Right ventricle myocardium superior (tissue), 1 donor: ENCODE measurements around the gene STRN. TPM values are rescaled to one million over a fixed set of nuclear protein-coding genes. Genes with fewer than 3 reads are reported as not detected.
"Not testable (repeated sequence)": the region's sequence is repeated elsewhere in the genome, so short reads cannot be mapped to it uniquely, and the experiment has no call there.

ENCODE experiments used
- ATAC-seq: fragments of 200-7000 bp; cut with Tn5 transposase; one replicate; pipeline ENCODE4 v1.9.1; 2020; ENCODE audit warnings: mild to moderate bottlenecking; ENCODE audit not compliant: poor library complexity
- DNase-seq: peaks from one replicate; pipeline ENCODE4 v3.0.0-alpha.2; 2020
- intact Hi-C: fragments of 100-400 bp; cut with DNase I; formaldehyde crosslinking; loops from one replicate; pipeline ENCODE4 v1.11.2; 2022
- total RNA-seq: library from RNA; stranded (reverse); fragmentation: NEBNext Ultra II Directional; extraction: Animal tissue kit (Norgen Biotek cat#: 25700); gene quantifications from one replicate; pipeline ENCODE4 v1.2.1, GENCODE V29; 2021
- donor health status: DM: no; HTN: yes; CAD: no; lungs with severe emphysema.

Gene STRN
- total RNA-seq, 1 donor from 2014 or later, result 38.6 TPM

DNA sequence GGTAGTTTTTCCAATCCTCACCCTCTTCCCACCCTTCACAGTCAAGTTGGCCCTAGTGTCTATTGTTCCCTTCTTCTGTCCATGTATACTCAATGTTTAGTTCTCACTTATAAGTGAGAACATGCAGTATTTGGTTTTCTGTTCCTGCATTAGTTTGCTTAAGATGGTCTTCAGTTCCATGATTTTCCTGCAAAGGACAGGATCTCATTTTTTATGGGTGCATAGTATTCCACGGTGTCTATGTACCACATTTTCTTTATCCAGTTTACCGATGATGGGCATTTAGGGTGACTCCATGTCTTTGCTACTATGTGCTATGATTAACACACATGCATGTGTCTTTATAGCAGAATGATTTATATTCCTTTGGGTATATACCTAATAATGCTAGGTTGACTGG is 104.4 kb downstream of the STRN start:
- DNase-seq (no peak), ATAC-seq (no peak)
- intact Hi-C loops, result no loop called here

GRCh38 chr2:36859366-36859792 is 107.0 kb downstream of the STRN start:
- ATAC-seq (no peak), DNase-seq (no peak)
- intact Hi-C loops, result no loop called here

DNA sequence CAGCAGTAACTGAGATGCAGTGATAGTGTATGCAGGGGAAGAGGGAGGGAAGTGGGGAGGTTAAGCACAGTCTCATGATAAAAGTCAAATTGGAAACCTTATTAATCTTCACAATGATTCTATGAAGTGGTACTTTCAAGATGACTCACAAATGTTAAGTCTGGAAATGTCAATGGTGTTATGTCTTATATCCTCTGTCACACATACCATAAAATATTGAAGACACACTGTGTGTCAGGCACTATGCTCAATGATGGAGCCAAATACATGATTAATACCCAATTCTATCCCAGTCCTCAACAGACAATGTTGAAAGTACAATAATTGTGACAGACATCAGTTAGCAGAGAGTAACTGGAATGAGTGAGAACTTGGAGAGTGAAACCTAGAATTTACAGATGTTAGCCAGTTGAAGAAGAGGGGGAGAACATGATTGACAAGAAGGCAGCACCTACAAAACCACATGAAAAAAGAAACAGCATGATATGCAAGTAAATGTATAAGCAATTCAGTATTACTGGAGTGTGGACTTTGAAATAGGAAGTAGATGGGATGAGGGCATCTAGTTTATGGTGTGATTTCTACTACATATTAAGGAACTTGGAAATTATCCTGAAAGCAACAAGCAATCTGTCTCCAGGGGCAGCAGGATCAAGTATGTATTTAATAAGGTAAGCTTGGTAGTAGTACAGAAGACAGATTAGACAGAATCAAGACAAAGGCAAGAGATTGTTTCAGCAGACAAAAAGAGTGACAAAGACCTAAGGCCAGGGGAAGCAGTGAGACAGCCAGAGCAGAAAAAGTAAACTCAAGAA is 107.6 kb downstream of the STRN start:
- intact Hi-C loops, result no loop called here
- DNase-seq, result no peak
- ATAC-seq, result no peak

- intact Hi-C loops, result no loop called here
- DNase-seq, result no peak
- ATAC-seq, result no peak
Observed at GRCh38 chr2:36857713-36858112, 108.6 kb downstream of the STRN start.

DNA sequence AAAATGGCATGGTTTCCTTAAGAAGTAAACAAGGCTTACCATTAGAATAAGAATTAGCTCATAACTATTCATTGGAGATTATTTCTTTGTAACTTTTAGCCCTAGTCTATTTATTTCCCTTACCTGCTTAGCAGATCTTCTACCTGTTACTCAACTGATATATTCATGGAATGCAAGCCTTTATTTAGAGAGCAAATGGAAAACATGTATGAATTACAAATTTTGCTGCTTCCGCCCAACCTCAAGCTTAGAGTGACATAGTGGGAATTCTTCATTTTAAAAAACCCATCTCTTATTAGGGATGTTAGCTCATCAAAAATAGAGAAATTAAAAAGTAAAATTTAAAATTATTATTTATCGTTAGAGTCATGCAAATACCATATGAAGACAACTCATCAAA is 110.9 kb downstream of the STRN start:
- intact Hi-C loops, result no loop called here
- no peak for ATAC-seq
- no peak for DNase-seq

GRCh38 chr2:36854241-36854640 is 112.1 kb downstream of the STRN start:
- ATAC-seq, result no peak
- intact Hi-C loops, result no loop called here
- no peak for DNase-seq

GRCh38 chr2:36849265-36849664 is 117.1 kb downstream of the STRN start:
- intact Hi-C loops, result no loop called here
- DNase-seq (no peak), ATAC-seq (no peak)

DNA sequence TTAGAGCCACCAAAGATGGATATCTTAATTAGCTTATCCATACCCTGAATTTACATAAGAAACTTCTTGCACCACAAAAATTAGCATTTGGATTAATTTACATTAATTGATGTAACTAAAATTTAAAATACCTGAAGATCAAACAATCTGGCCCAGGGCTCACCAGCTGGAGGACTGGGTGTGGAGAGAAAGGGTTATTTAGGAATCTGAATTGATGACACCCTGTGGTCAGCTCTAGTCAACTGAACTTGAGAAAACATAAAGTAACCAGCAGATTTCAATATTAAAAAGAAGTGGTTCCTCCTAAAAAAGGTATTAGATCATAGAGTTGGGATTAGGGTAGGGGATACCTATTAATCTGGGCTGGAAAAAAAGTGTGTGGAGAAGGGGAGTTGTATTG is 122.5 kb downstream of the STRN start:
- no peak for ATAC-seq
- intact Hi-C loops, result no loop called here
- no peak for DNase-seq

GRCh38 chr2:36839976-36840617 is 126.2 kb downstream of the STRN start:
- ATAC-seq (no peak), DNase-seq (no peak)
- intact Hi-C loops, result no loop called here

DNA sequence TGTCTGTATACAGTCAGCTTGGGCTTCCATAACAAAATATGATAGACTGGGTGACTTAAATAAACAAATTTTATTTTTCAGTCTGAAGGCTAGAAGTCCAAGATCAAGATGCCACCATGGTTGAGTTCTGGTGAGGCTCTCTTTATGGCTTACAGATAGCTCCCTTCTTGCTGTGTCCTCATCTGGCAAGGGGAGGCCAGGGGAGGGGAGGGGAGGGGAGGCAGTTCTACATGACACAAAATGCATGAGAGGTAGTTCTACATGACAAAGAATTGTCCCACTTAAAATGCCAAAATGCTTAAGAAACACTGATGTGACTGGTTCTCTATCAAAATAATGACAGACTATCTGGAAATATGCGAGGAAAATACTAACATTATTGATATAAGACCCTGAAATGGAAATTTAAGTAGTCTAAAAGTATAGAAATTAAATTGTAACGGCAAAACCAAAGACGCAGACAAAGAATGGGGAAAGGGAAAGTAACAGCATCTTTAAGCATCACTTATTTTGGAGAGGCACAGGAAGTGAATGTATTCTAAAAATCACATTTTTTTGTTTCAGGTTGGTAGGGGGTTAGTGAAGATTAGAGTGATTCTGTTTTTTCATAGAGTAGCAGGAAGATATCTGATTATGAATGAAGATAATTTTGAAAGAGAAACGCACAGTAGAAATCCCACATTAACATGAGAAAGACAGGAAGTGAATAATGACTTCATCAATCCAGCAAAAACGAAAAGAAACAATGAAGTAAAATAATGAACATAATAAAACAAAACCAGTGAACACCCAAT is 131.4 kb downstream of the STRN start:
- ATAC-seq (no peak), DNase-seq (no peak)
- intact Hi-C loops, result no loop called here

DNA sequence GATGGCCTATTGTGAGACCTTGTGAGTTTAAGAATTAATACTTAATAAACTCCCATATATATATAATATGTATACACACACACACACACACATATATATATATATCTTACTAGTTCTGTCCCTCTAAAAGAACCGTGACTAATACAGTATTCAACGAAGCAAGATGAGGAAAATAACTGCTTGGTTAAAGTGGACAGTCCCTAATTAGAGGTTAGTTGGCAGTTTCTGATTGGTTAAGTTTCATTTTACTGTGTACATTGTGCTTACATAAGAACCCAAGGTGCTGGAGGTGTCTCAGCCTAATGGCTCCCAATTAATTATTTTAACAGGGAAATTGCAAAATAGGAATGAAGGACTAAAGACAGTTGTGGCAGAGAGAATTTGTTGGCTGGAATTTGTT is 132.1 kb downstream of the STRN start:
- intact Hi-C loops, result no loop called here
- DNase-seq (no peak), ATAC-seq (no peak)

DNA sequence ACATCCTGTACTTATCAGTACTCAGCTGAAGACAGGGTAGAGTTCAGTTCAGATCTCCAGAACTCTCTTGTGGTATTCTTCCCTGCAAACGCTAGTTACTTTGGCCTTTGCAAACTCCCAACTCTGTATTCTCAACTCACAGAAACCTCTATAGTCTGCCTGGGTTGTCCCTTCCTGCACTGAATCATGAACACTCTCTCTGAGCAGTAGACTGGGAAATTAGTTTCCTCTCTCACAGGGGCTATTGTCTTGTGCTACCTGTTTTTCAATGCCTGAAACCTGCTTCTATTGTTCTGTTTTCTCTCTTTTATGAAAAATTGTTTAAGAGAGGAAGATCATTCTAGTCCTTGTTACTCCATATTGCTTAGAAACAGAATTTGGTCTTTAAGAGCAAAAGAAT is 135.2 kb downstream of the STRN start:
- no peak for ATAC-seq
- intact Hi-C loops, result no loop called here
- no peak for DNase-seq

GRCh38 chr2:36824683-36825082 is 141.7 kb downstream of the STRN start:
- DNase-seq, ATAC-seq, intact Hi-C loops: not testable (repeated sequence)

DNA sequence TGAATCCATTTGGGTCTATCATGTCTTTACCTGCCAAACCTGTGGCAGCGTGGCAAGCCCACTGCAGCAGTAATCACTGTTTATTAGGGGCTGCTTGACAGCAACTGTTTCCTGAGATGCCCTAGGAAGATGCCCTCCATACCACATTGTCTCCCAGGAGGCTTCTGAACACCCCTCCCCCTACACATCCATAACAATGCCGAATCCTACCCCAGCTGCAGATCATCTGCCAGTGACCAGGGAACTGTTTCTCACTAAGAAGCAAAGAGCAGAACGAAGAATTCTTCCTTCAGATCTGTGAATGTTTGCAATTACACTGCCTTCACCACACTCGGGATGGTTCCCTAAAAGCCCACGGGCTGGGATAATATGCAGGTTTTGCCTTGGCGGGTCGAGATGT is 142.1 kb downstream of the STRN start:
- ATAC-seq, result no peak
- intact Hi-C loops, result no loop called here
- DNase-seq, result no peak

- DNase-seq (no peak), ATAC-seq (no peak)
- intact Hi-C loops, result no loop called here
Observed at GRCh38 chr2:36823862-36824261, 142.5 kb downstream of the STRN start.

GRCh38 chr2:36820942-36821605 is 145.3 kb downstream of the STRN start:
- intact Hi-C loops, result no loop called here
- ATAC-seq (no peak), DNase-seq (no peak)

GRCh38 chr2:36819095-36819711 is 147.1 kb downstream of the STRN start:
- intact Hi-C loops, result no loop called here
- no peak for ATAC-seq
- no peak for DNase-seq

- ATAC-seq (no peak), DNase-seq (no peak)
- intact Hi-C loops, result no loop called here
Observed at GRCh38 chr2:36818542-36818941, 147.8 kb downstream of the STRN start.

DNA sequence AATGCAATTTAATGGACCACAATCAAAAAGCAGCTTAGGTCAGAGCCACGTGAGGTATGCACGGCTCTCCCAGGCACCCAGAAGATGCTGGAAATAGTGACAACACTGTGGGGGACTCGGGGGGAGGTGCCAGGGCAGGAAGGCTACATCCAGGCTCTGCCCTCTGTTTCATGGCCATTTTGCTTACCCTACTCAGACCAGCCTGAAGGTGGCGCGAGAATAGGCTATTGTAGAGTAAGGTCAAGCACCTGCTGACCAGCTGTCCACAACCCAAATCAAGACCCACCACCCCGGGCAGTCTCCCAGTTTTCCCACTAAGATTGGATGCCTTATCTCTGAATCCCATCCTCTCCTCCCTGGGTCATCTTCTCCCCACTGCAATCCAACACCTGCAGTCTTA is 154.1 kb downstream of the STRN start:
- DNase-seq, result no peak
- ATAC-seq, result no peak
- intact Hi-C loops, result no loop called here
